ENCODE results near the gene POLR2J3.
"Not testable (repeated sequence)": the region's sequence is repeated elsewhere in the genome, so short reads cannot be mapped to it uniquely, and the experiment has no call there.

POLR2J3 gene

GRCh38 chr7:102583495-102583894 lies 11.1 kb upstream of the POLR2J3 start:
- DNase-seq (ENCODE audit: low read depth in 2 of 3, low spot score in 2 of 3), result not testable (repeated sequence)

- not testable (repeated sequence) for DNase-seq (ENCODE audit: low read depth in 2 of 3, low spot score in 2 of 3)
Measured at GRCh38 chr7:102581722-102582121, 9.3 kb upstream of the POLR2J3 start.

- DNase-seq (ENCODE audit: low read depth in 2 of 3, low spot score in 2 of 3), result not testable (repeated sequence)
Measured at GRCh38 chr7:102578486-102578885, 6.1 kb upstream of the POLR2J3 start.

- DNase-seq (ENCODE audit: low read depth in 2 of 3, low spot score in 2 of 3), result not testable (repeated sequence)
Measured at GRCh38 chr7:102577315-102578240, 5.2 kb upstream of the POLR2J3 start.

DNA sequence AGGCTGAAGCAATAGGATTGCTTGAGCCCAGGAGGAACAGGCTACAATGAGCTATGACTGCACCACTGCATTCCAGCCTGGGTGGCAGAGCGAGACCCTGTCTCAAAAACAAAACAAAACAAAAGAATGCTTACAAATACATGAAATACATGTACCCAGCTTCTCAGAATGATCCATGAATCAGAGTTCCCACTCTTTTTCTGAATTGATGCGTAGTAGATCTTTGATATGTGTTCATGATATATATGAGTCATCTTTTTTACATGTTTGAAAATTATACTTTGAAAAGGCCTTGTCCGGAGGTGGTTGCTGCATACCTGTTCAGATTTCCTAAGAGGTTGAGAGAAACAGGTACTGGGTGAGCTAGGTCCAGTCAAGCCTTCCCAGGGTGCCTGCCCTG lies 4.0 kb upstream of the POLR2J3 start:
- not testable (repeated sequence) for DNase-seq (ENCODE audit: low read depth in 2 of 3, low spot score in 2 of 3)

DNA sequence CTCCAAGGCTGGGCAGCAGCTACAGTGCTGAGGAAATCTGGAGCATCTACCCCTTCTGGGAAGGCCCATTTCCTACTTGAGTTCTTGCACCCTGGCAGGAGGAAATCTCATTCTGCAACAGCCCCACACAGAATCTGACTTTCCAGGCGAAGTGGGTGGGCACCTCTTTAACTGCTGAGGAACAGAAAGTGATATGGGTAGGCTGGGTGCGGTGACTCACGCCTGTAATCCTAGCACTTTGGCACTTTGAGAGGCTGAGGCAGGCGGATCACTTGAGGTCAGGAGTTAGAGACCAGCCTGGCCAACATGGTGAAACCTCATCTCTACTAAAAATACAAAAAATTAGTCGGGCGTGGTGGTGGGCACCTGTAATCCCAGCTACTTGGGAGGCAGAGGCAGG lies 2.2 kb upstream of the POLR2J3 start:
- DNase-seq (ENCODE audit: low read depth in 2 of 3, low spot score in 2 of 3), result not testable (repeated sequence)

GRCh38 chr7:102568620-102569019 lies 3.8 kb downstream of the POLR2J3 start:
- not testable (repeated sequence) for DNase-seq (ENCODE audit: low read depth in 2 of 3, low spot score in 2 of 3)

GRCh38 chr7:102550808-102551422 lies 21.5 kb downstream of the POLR2J3 start, which contains the start of gene SPDYE2:
Gene SPDYE2 (plus strand): TSS chr7:102551226. CDS start chr7:102553256, 2,030 bp downstream.
- not testable (repeated sequence) for DNase-seq (ENCODE audit: low read depth in 2 of 3, low spot score in 2 of 3)

DNA sequence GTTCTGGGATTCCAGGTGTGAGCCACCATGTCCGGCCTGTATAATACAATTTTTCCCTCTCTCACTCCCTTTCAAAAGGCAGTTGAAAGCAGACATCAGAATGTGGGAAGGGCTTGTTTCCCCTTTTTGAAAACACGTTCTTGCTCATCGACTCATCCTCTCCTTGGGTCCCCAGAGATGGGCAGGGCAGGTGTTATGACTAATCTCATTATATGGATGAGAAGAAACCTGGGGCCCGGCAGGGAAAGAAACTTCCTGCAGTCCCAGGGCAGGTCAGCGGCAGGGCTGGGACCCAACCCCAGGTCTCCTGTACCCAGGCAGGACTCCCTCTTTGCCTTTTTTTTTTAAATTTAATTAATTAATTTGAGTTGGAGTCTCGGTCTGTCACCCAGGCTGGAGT lies 26.0 kb downstream of the POLR2J3 start:
- DNase-seq (ENCODE audit: low read depth in 2 of 3, low spot score in 2 of 3), result not testable (repeated sequence)

- DNase-seq (ENCODE audit: low read depth in 2 of 3, low spot score in 2 of 3), result not testable (repeated sequence)
Measured at GRCh38 chr7:102545288-102545687, 27.1 kb downstream of the POLR2J3 start.

DNA sequence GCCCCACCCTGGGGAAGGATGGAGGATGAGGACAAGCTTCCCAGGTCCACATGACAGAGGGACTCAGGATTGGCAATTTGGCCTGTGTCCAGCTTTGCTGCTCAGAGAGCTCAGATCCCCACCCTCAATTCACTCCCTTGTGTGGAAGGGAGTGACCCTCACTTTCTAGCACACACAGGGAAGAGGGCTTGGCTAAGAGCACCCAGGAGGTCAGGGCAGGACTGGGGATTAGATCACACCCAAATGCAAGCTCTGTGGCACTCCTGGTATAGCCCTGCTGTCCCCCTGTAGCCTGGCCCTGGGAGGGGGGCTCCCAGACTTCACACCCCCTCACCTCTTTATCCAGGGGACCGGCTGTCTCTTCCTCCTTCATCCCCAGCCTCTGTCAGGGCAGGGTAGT lies 28.0 kb downstream of the POLR2J3 start:
- DNase-seq (ENCODE audit: low read depth in 2 of 3, low spot score in 2 of 3), result not testable (repeated sequence)

DNA sequence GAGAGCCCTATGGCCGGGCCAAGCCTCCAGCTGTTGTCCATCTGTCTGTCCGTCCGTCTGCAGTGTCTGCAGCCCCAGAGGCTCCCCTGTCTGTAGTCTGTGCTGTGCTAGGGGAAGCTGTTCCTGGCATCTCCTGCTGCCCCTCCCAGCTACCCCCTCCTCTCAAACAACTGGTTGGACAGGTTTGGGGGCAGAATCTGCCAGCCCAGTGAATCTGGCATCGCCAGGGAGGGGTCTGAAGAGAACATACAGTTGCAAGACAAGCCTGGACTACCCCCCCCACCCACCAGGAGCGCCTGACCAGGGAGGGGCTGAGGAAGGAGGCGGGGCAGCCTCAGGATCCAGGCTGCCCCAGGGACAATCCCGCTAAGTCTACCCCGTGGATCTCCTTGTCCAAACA lies 28.8 kb downstream of the POLR2J3 start, which contains the start of gene UPK3BL2:
Gene UPK3BL2, minus strand, starts transcription at position 101 of the 400 bp plus-strand sequence. Its CDS starts 60 bp downstream, at position 41.
- DNase-seq (ENCODE audit: low read depth in 2 of 3, low spot score in 2 of 3), result not testable (repeated sequence)

DNA sequence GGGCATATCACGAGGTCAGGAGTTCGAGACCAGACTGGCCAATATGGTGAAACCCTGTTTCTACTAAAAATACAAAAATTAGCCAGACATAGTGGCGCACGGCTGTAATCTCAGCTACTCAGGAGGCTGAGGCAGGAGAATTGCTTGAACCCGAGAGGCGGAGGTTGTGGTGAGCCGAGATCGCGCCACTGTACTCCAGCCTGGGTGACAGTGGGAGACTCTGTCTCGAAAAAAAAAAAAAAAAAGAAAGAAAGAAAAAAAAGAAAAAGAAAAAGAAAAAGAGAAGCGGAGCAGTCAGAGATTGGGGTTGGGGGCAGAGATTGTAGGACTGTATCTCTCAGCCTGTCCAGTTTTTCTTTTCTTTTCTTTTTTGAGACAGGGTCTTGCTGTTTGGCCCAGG lies 29.6 kb downstream of the POLR2J3 start:
- DNase-seq (ENCODE audit: low read depth in 2 of 3, low spot score in 2 of 3), result not testable (repeated sequence)

GRCh38 chr7:102542083-102542482 lies 30.3 kb downstream of the POLR2J3 start:
- not testable (repeated sequence) for DNase-seq (ENCODE audit: low read depth in 2 of 3, low spot score in 2 of 3)

DNA sequence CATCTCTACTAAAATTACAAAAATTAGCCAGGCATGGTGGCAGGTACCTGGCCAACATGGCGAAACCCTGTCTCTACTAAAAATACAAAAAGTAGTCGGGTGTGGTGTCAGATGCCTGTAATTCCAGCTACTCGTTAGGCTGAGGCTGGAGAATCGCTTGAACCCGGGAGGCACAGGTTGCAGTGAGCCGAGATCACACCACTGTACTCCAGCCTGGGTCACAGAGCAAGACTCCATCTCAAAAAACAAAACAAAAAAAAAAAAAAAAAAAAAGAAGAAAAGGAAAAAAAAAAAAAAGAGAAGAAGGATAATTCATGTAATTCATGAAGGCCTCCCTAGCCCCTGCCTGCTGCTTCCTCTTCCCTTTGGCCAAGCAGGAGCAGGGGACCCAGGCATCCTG lies 31.8 kb downstream of the POLR2J3 start:
- DNase-seq (ENCODE audit: low read depth in 2 of 3, low spot score in 2 of 3), result not testable (repeated sequence)

- not testable (repeated sequence) for DNase-seq (ENCODE audit: low read depth in 2 of 3, low spot score in 2 of 3)
Measured at GRCh38 chr7:102535062-102535615, 37.2 kb downstream of the POLR2J3 start.

DNA sequence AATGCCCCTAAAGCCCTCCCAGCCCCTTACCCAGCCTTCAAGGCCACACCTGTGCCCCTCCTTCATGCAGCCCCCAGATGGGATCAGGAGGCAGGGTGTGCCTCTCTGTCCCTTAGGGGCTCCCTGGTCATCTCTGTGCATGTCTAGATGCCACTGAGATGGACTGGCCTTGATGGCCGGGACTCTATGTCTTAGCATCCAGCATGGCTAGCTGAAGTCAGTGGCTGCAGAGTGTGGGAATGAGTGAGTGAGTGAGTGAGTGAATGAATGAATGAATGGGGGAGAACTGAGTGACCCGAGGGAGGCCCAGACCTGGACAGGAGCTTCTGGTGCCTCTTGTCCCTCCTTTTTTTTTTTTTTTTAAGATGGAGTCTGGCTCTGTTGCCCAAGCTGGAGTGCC lies 40.3 kb downstream of the POLR2J3 start:
- DNase-seq (ENCODE audit: low read depth in 2 of 3, low spot score in 2 of 3), result not testable (repeated sequence)

- DNase-seq (ENCODE audit: low read depth in 2 of 3, low spot score in 2 of 3), result not testable (repeated sequence)
Measured at GRCh38 chr7:102531583-102531982, 40.8 kb downstream of the POLR2J3 start.

DNA sequence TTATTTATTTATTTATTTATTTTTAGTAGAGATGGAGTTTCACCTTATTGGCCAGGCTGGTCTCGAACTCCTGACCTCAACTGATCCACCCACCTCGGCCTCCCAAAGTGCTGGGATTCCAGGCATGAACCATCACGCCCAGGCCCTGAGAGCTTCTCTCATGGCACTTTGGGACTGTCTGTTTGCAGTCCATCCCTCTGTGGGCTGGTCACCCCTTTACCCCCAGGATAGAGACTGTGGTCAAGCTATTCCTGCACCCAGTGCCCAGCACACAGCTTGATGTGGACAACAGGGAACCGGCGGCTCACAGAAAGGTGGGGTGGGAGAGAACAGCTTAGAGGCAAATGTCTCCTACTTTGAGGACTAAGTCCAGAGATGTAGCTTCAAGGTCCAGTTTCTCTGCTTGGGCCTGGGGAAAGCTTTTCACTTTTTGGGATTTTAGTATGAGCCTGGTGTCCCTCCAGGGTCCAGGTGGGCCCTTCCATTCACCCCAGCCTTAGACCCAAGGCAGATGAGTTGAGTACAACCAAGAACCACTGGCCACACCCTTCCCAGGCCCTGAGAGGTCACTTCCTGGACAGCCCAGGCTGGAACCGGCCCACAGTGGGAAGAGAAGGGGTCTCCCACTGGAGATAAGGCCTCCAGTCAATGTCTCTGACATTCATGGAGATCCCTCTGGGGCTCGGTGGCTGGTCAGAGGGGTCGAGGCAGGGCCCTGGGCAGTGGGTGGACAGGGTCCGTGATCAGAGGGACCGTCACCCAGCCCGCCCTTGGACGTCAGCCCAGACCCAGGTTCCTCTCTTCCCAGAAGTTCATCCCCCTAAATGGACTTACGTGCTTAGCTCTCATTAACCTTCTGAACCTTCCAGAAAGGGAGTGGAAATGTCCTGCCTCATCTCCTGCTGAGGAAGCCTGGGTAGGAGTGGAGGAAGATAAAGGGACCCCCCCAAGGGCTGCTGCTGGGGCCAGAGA lies 44.3 kb downstream of the POLR2J3 start:
- not testable (repeated sequence) for DNase-seq (ENCODE audit: low read depth in 2 of 3, low spot score in 2 of 3)

- not testable (repeated sequence) for DNase-seq (ENCODE audit: low read depth in 2 of 3, low spot score in 2 of 3)
Measured at GRCh38 chr7:102527182-102527581, 45.2 kb downstream of the POLR2J3 start.

Measured in activated CD8-positive, alpha-beta memory T cell treated with anti-CD3 and anti-CD28 coated beads for 48 hours (primary cell).